ENCODE results near the gene RAB31. TPM values are rescaled to one million over a fixed set of nuclear protein-coding genes. Genes with fewer than 3 reads are reported as not detected.

RAB31 gene
- total and polyA plus RNA-seq, 2 of the 13 experiments (the other 11 are each of a cell fraction or from before 2014, with no cell fraction given): 1.1 to 1.7 TPM

GRCh38 chr18:9820127-9820526, 112.0 kb downstream of the RAB31 start:
- Histone ChIP-seq H3K9ac (ENCODE audit: insufficient read depth, low read depth, low read length) (no peak overlapping the region), H3K4me2 (ENCODE audit: low read depth, low read length) (no peak overlapping the region), H3K4me1 (ENCODE audit: insufficient read depth, low read length) (peaks cover 14% of the 10 kb centered on the region), H3K4me3 (replicated peaks in 1 of 3; ENCODE audit: insufficient read depth in 1 of 3, low read depth in 2 of 3, low read length in 3 of 3) (no peak overlapping the region), H3K79me2 (ENCODE audit: insufficient read depth, low read length) (no peaks in the 10 kb centered on the region), H4K20me1 (ENCODE audit: insufficient read depth, low read length) (no peaks in the 10 kb centered on the region), H3K27ac (ENCODE audit: extremely low read length, insufficient read depth, low read length) (no peak overlapping the region), H3K9me3 (ENCODE audit: low read length) (no peaks in the 10 kb centered on the region), H3K27me3 (ENCODE audit: control insufficient read depth in 1 of 2, insufficient read depth in 2 of 2, low read length in 2 of 2) (no peaks in the 10 kb centered on the region), H2AFZ (ENCODE audit: low read length) (no peak overlapping the region), H3K36me3 (replicated peaks in 1 of 2; ENCODE audit: control insufficient read depth in 1 of 2, insufficient read depth in 2 of 2, low read length in 2 of 2) (no peaks in the 10 kb centered on the region)
- FAIRE-seq (no peak), ATAC-seq (no peak), DNase-seq (ENCODE audit: low spot score) (no peak)
- CTCF ChIA-PET (ENCODE audit: low intra/inter-chr PET ratio, low total read pairs): no interaction called here
- no peak for TF ChIP-seq ZNF615 (CRISPR knock-in tag; IDR thresholded peaks at IDR 0.05; ENCODE audit: borderline replicate concordance)
- TF ChIP-seq ZSCAN22 (CRISPR knock-in tag; IDR thresholded peaks at IDR 0.05): no peak
- TF ChIP-seq ZNF879 (CRISPR knock-in tag; IDR thresholded peaks at IDR 0.05): no peak
- no peak for TF ChIP-seq ZNF160 (CRISPR knock-in tag; IDR thresholded peaks at IDR 0.05)
- TF ChIP-seq ZNF253 (CRISPR knock-in tag; IDR thresholded peaks at IDR 0.05; ENCODE audit: borderline replicate concordance): no peak
- no peak for TF ChIP-seq SMAD3 (CRISPR knock-in tag; IDR thresholded peaks at IDR 0.05)
- no peak for TF ChIP-seq ZNF557 (CRISPR knock-in tag; IDR thresholded peaks at IDR 0.05)
- TF ChIP-seq E2F2 (CRISPR knock-in tag; IDR thresholded peaks at IDR 0.05; ENCODE audit: borderline replicate concordance): no peak
- intact Hi-C loops (cut with micrococcal nuclease; ENCODE audit: unreplicated experiment) (no loop called here), in situ Hi-C loops (cut with HindIII; ENCODE audit: extremely low pct_ligation_motif_present, low pct_unique_long_range_greater_than_20kb) (no loop called here)
- BruUV-seq (replicated peaks): no TSS peak
- POLR2A ChIA-PET: no interaction called here

GRCh38 chr18:9820719-9821118, 112.6 kb downstream of the RAB31 start:
- Histone ChIP-seq H3K27me3 (ENCODE audit: control insufficient read depth in 1 of 2, insufficient read depth in 2 of 2, low read length in 2 of 2) (no peaks in the 10 kb centered on the region), H2AFZ (ENCODE audit: low read length) (no peak overlapping the region), H3K36me3 (replicated peaks in 1 of 2; ENCODE audit: control insufficient read depth in 1 of 2, insufficient read depth in 2 of 2, low read length in 2 of 2) (no peaks in the 10 kb centered on the region), H3K4me2 (ENCODE audit: low read depth, low read length) (no peak overlapping the region), H3K9ac (ENCODE audit: insufficient read depth, low read depth, low read length) (no peak overlapping the region), H3K27ac (ENCODE audit: extremely low read length, insufficient read depth, low read length) (no peak overlapping the region), H3K4me3 (replicated peaks in 1 of 3; ENCODE audit: insufficient read depth in 1 of 3, low read depth in 2 of 3, low read length in 3 of 3) (no peak overlapping the region), H3K4me1 (ENCODE audit: insufficient read depth, low read length) (peaks cover 18% of the 10 kb centered on the region), H3K79me2 (ENCODE audit: insufficient read depth, low read length) (no peaks in the 10 kb centered on the region), H3K9me3 (ENCODE audit: low read length) (no peaks in the 10 kb centered on the region), H4K20me1 (ENCODE audit: insufficient read depth, low read length) (no peaks in the 10 kb centered on the region)
- CTCF ChIA-PET (ENCODE audit: low intra/inter-chr PET ratio, low total read pairs): no interaction called here
- no peak for DNase-seq (ENCODE audit: low spot score)
- TF ChIP-seq ZNF513 (CRISPR knock-in tag; conservative IDR thresholded peaks at IDR 0.05): no peak
- TF ChIP-seq ZNF101 (CRISPR knock-in tag; IDR thresholded peaks at IDR 0.05; ENCODE audit: borderline replicate concordance, low read depth): no peak
- no peak for TF ChIP-seq SNAI1 (CRISPR knock-in tag; IDR thresholded peaks at IDR 0.05; ENCODE audit: borderline replicate concordance)
- no peak for TF ChIP-seq HMGA1 (CRISPR knock-in tag; conservative IDR thresholded peaks at IDR 0.05)
- TF ChIP-seq ZSCAN25 (CRISPR knock-in tag; IDR thresholded peaks at IDR 0.05): no peak
- TF ChIP-seq ZNF484 (CRISPR knock-in tag; IDR thresholded peaks at IDR 0.05; ENCODE audit: borderline replicate concordance, low read depth): no peak
- TF ChIP-seq ZFP62 (CRISPR knock-in tag; IDR thresholded peaks at IDR 0.05): no peak
- no peak for TF ChIP-seq SOX13 (IDR thresholded peaks at IDR 0.05)
- no peak for TF ChIP-seq SOX13 (CRISPR knock-in tag; conservative IDR thresholded peaks at IDR 0.05 in 1 of 2, IDR thresholded peaks at IDR 0.05 in 1 of 2)
- intact Hi-C loops (cut with micrococcal nuclease; ENCODE audit: unreplicated experiment) (no loop called here), in situ Hi-C loops (cut with HindIII; ENCODE audit: extremely low pct_ligation_motif_present, low pct_unique_long_range_greater_than_20kb) (no loop called here)
- no TSS peak for BruUV-seq (replicated peaks)
- no peak for ATAC-seq
- 42% methylated on average over 4 of the region's 4 CpGs for WGBS (ENCODE audit: low lambda C conversion rate)
- POLR2A ChIA-PET: no interaction called here
- no peak for FAIRE-seq
